HEK293 (cell line): ENCODE results near the gene LTB4R.
A peak's percentile ranks its signal among the peaks of the same experiment; 100 is the strongest.

ENCODE experiments used
- BCL11A ChIP-seq: fragments of 450-650 bp; formaldehyde crosslinking; IDR thresholded peaks from 2 replicates; pipeline ENCODE4 v1.5.1; 2016; ENCODE audit warnings: low read depth, missing biosample characterization, missing genetic modification characterization
- IKZF3 ChIP-seq: fragments of 450-650 bp; IDR thresholded peaks from 2 replicates; pipeline ENCODE4 v1.5.0; 2018; ENCODE audit warnings: missing biosample characterization, mild to moderate bottlenecking, missing genetic modification characterization, moderate library complexity
- KLF9 ChIP-seq: fragments of 450-650 bp; formaldehyde crosslinking; IDR thresholded peaks from 2 replicates; pipeline ENCODE4 v1.5.1; 2016; ENCODE audit warnings: missing biosample characterization, missing genetic modification characterization, low read depth
- PBX3 ChIP-seq: sonication (generic); formaldehyde crosslinking; IDR thresholded peaks from 2 replicates; pipeline ENCODE4 v1.8.1; 2022; ENCODE audit warnings: mild to moderate bottlenecking, moderate library complexity, missing genetic modification reagents
- PRDM10 ChIP-seq: fragments of 450-650 bp; formaldehyde crosslinking; IDR thresholded peaks from 2 replicates; pipeline ENCODE4 v1.5.1; 2016; ENCODE audit warnings: missing biosample characterization, missing genetic modification characterization
- ZBTB11 ChIP-seq: fragments of 450-650 bp; formaldehyde crosslinking; conservative IDR thresholded peaks from 2 replicates; pipeline ENCODE4 v1.5.1; 2016; ENCODE audit warnings: low read depth, missing biosample characterization, missing genetic modification characterization
- ZBTB17 ChIP-seq: fragments of 450-650 bp; formaldehyde crosslinking; IDR thresholded peaks from 2 replicates; pipeline ENCODE4 v1.5.1; 2016; ENCODE audit warnings: missing biosample characterization, missing genetic modification characterization
- ZEB2 ChIP-seq: fragments of 450-650 bp; formaldehyde crosslinking; IDR thresholded peaks from 2 replicates; pipeline ENCODE4 v1.5.1; 2016; ENCODE audit warnings: missing biosample characterization, missing genetic modification characterization
- ZNF138 ChIP-seq: fragments of 450-650 bp; formaldehyde crosslinking; IDR thresholded peaks from 2 replicates; pipeline ENCODE4 v1.5.1; 2016; ENCODE audit warnings: missing biosample characterization, missing genetic modification characterization, borderline replicate concordance
- ZNF146 ChIP-seq: fragments of 450-650 bp; formaldehyde crosslinking; IDR thresholded peaks from 2 replicates; pipeline ENCODE4 v1.5.1; 2016; ENCODE audit warnings: missing biosample characterization, missing genetic modification characterization
- ZNF2 ChIP-seq: fragments of 450-650 bp; formaldehyde crosslinking; IDR thresholded peaks from 2 replicates; pipeline ENCODE4 v1.5.1; 2016; ENCODE audit warnings: missing biosample characterization, missing genetic modification characterization
- ZNF324 ChIP-seq: fragments of 450-650 bp; formaldehyde crosslinking; IDR thresholded peaks from 2 replicates; pipeline ENCODE4 v1.5.1; 2016; ENCODE audit warnings: missing biosample characterization, missing genetic modification characterization
- ZNF423 ChIP-seq: fragments of 450-650 bp; formaldehyde crosslinking; IDR thresholded peaks from 2 replicates; pipeline ENCODE4 v1.5.1; 2016; ENCODE audit warnings: missing biosample characterization, missing genetic modification characterization
- ZNF433 ChIP-seq: fragments of 450-650 bp; formaldehyde crosslinking; IDR thresholded peaks from 2 replicates; pipeline ENCODE4 v1.5.1; 2016; ENCODE audit warnings: missing biosample characterization, missing genetic modification characterization, low read depth
- ZNF580 ChIP-seq: fragments of 450-650 bp; formaldehyde crosslinking; IDR thresholded peaks from 2 replicates; pipeline ENCODE4 v1.5.1; 2016; ENCODE audit warnings: missing biosample characterization, missing genetic modification characterization
- ZNF600 ChIP-seq: fragments of 450-650 bp; formaldehyde crosslinking; IDR thresholded peaks from 2 replicates; pipeline ENCODE4 v1.5.1; 2016; ENCODE audit warnings: missing biosample characterization, missing genetic modification characterization
- ZNF670 ChIP-seq: fragments of 450-650 bp; formaldehyde crosslinking; IDR thresholded peaks from 2 replicates; pipeline ENCODE4 v1.5.1; 2016; ENCODE audit warnings: missing biosample characterization, missing genetic modification characterization, low read depth
- ZSCAN18 ChIP-seq: fragments of 450-650 bp; formaldehyde crosslinking; IDR thresholded peaks from 2 replicates; pipeline ENCODE4 v1.5.1; 2016; ENCODE audit warnings: missing biosample characterization, missing genetic modification characterization
- TF ChIP-seq, protein P1 (sequence below): fragments of 450-650 bp; formaldehyde crosslinking; IDR thresholded peaks from 2 replicates; pipeline ENCODE4 v1.5.1; 2016; ENCODE audit warnings: missing biosample characterization, missing genetic modification characterization
- TF ChIP-seq, protein P2 (sequence below): fragments of 450-650 bp; formaldehyde crosslinking; IDR thresholded peaks from 2 replicates; pipeline ENCODE4 v1.5.1; 2016; ENCODE audit warnings: missing biosample characterization, missing genetic modification characterization, low read depth
- TF ChIP-seq, protein P3 (sequence below): fragments of 450-650 bp; formaldehyde crosslinking; optimal IDR thresholded peaks from 2 replicates; pipeline ENCODE3; 2016; ENCODE audit warnings: missing biosample characterization, mild to moderate bottlenecking, missing genetic modification characterization

Gene LTB4R

GRCh38 chr14:24366721-24367513 lies 55.6 kb downstream of the LTB4R start (continued):
- TF ChIP-seq ZBTB11 (peak; percentile 15; the same call in 1 of the 2 replicates), ZNF146 (peak; percentile 3; the same call in 1 of the 2 replicates), IKZF3 (tag by site-specific recombination) (peak; percentile 89), PRDM10 (tag by site-specific recombination) (peak; percentile 51), ZNF580 (tag by site-specific recombination) (peak; percentile 83), ZNF2 (tag by site-specific recombination) (peak; percentile 31; the same call in 1 of the 2 replicates), ZBTB17 (tag by site-specific recombination) (peak; percentile 87), ZSCAN18 (tag by site-specific recombination) (peak; percentile 43; the same call in 1 of the 2 replicates), PBX3 (CRISPR knock-in tag) (no peak), BCL11A (peak; percentile 48; the same call in 1 of the 2 replicates), ZNF600 (tag by site-specific recombination) (peak; percentile 7), ZNF324 (tag by site-specific recombination) (peak; percentile 59), ZNF670 (tag by site-specific recombination) (no peak), ZNF138 (no peak), KLF9 (tag by site-specific recombination) (peak; percentile 26), ZNF433 (tag by site-specific recombination) (no peak), ZNF423 (tag by site-specific recombination) (peak; percentile 100), ZEB2 (tag by site-specific recombination) (peak; percentile 99)
- TF ChIP-seq, protein P1, sequence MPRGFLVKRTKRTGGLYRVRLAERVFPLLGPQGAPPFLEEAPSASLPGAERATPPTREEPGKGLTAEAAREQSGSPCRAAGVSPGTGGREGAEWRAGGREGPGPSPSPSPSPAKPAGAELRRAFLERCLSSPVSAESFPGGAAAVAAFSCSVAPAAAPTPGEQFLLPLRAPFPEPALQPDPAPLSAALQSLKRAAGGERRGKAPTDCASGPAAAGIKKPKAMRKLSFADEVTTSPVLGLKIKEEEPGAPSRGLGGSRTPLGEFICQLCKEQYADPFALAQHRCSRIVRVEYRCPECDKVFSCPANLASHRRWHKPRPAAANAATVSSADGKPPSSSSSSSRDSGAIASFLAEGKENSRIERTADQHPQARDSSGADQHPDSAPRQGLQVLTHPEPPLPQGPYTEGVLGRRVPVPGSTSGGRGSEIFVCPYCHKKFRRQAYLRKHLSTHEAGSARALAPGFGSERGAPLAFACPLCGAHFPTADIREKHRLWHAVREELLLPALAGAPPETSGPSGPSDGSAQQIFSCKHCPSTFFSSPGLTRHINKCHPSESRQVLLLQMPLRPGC: 0 out of 2 replicates have a peak, but pooled peaks have one; percentile 13
- TF ChIP-seq, protein P2, sequence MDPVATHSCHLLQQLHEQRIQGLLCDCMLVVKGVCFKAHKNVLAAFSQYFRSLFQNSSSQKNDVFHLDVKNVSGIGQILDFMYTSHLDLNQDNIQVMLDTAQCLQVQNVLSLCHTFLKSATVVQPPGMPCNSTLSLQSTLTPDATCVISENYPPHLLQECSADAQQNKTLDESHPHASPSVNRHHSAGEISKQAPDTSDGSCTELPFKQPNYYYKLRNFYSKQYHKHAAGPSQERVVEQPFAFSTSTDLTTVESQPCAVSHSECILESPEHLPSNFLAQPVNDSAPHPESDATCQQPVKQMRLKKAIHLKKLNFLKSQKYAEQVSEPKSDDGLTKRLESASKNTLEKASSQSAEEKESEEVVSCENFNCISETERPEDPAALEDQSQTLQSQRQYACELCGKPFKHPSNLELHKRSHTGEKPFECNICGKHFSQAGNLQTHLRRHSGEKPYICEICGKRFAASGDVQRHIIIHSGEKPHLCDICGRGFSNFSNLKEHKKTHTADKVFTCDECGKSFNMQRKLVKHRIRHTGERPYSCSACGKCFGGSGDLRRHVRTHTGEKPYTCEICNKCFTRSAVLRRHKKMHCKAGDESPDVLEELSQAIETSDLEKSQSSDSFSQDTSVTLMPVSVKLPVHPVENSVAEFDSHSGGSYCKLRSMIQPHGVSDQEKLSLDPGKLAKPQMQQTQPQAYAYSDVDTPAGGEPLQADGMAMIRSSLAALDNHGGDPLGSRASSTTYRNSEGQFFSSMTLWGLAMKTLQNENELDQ (tag by site-specific recombination): 0 out of 2 replicates have a peak, but pooled peaks have one; percentile 51
- TF ChIP-seq, protein P3, sequence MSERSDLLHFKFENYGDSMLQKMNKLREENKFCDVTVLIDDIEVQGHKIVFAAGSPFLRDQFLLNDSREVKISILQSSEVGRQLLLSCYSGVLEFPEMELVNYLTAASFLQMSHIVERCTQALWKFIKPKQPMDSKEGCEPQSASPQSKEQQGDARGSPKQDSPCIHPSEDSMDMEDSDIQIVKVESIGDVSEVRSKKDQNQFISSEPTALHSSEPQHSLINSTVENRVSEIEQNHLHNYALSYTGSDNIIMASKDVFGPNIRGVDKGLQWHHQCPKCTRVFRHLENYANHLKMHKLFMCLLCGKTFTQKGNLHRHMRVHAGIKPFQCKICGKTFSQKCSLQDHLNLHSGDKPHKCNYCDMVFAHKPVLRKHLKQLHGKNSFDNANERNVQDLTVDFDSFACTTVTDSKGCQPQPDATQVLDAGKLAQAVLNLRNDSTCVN: peak; percentile 64
